ENCODE results near the gene GABPB1. TPM values are rescaled to one million over a fixed set of nuclear protein-coding genes. Genes with fewer than 3 reads are reported as not detected.
A peak's percentile ranks its signal among the peaks of the same experiment; 100 is the strongest.

Gene GABPB1
- total RNA-seq, 1 donor from 2014 or later = 29.2 TPM

- peak; percentile 5 for DNase-seq (ENCODE audit: low read depth)
Measured at GRCh38 chr15:50280271-50280670, 74.7 kb downstream of the GABPB1 start.

GRCh38 chr15:50278496-50278895, 76.5 kb downstream of the GABPB1 start:
- no peak for DNase-seq (ENCODE audit: low read depth)

- no peak for DNase-seq (ENCODE audit: low read depth)
Measured at GRCh38 chr15:50277370-50277769, 77.6 kb downstream of the GABPB1 start.

DNA sequence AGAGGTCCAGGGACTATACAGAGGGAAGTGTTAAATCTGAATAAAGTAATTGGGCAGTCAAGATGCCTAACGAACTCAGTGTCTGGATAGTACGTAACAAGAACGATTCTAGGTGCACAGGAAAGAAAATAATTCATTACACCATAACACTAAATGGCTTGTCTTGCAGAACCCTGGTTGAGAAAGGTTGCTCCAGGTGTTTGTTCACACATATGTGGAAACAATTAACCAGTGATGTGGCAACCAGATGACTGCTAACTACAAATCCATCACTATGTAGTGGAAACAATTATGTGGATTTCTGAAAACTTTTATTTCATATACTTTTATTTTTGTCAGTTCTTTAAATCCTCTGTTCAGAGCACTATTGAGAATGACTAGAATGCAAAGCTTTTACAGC, 79.1 kb downstream of the GABPB1 start:
- no peak for DNase-seq (ENCODE audit: low read depth)

- DNase-seq (ENCODE audit: low read depth) = no peak
Measured at GRCh38 chr15:50275091-50275490, 79.9 kb downstream of the GABPB1 start.

DNA sequence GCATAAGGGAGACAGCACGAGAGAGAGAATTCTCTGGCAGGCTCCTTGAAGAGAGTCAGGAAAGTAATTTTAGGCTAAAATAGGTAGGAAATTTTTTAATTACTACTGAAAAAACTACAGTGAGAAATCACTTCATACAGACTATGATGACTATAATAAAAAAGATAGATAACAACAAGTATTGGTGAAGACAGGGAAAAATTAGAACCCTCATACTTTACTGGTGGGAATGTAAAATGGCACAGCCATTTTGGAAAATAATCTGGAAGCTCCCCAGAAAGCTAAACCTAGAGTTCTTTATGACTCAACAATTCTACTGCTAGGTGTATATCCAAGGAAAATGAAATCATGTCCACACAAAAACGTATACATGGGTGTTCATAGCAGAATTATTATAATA, 87.4 kb downstream of the GABPB1 start:
- no peak for DNase-seq (ENCODE audit: low read depth)

DNA sequence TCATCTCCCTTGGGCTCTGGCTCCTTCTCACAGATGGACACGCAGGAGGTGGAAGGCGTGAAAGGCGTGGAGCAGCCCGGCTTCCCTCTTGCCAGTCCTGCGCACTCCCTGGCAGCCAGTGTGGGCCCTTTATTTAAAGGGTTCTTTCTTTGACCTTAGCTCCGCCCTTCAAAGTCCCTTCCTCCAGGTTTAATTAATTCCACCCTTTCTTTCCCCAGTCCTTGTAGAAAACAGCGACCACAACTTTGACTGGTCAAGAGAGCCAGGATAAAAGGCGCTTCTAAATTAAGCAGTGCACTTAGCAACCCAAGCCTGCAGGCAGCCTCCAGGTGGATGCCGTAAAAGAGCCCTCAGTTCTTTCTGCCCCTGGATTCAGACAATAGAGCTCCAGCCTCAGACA, 89.4 kb downstream of the GABPB1 start, which contains the start of gene HDC:
HDC (minus strand) TSS at position 107 of the 400 bp plus-strand sequence; CDS start at position 4, 103 bp downstream.
- DNase-seq (ENCODE audit: low read depth) = no peak

DNA sequence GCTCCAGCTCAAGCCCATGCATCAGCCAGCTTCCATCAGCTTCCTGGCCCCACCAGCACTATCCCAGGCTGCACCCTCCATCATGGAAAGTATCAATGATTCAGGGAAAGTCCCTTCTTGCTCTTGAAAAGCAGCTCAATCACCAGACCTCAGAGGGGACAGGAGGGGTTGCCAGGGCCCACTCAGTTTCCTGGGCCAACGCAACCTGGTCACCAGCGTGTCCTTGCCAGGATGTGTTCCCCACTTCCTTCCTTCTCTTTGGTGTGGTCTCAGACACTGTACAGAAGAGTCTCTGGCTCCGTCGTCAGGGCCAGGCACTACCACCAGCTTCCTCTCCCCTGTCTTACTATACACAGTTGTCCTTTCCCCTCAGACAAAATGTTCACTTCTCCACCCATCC, 92.5 kb downstream of the GABPB1 start:
- DNase-seq (ENCODE audit: low read depth) = no peak

DNA sequence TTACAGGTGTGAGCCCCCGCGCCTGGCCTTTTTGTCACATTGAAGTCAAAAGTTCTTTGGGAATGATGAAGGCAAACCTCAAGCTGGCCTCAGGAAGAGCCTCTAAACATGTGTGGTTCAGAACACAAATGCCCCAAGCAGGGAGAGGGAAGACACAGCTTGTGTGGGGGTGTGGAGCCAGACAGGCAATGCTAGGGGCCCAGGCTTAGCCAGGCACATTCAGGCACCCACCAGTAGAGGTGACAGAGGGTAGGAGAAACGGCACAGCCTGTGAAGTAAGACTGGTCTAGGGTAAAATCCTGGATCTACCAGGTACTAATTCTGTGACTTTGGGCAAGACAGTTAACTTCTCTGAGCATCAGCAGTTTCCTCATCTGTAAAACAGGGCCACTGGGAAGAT, 93.0 kb downstream of the GABPB1 start:
- no peak for DNase-seq (ENCODE audit: low read depth)

GRCh38 chr15:50260969-50261496, 94.0 kb downstream of the GABPB1 start:
- no peak for DNase-seq (ENCODE audit: low read depth)

DNA sequence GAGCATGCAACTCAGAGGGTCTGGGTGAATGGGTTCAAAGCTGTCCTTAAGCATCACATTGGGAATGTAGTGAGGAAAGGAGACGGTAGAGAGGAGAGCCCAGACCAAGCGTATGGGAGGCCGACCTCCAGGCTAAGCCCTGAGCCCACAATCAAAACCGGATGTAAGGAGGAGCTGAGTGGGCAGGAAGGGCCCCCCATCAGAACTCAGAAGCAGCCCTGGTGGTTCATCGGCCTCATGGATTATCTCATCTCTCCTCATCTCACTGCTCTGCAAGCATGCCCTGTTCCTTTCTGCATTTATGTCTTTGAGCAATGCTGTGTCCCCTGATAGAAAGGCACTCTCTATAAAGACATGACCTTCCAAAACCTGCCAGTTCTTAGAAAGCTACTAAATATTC, 95.7 kb downstream of the GABPB1 start:
- DNase-seq (ENCODE audit: low read depth) = no peak

- no peak for DNase-seq (ENCODE audit: low read depth)
Measured at GRCh38 chr15:50257924-50258323, 97.1 kb downstream of the GABPB1 start.

GRCh38 chr15:50257332-50257731, 97.7 kb downstream of the GABPB1 start:
- DNase-seq (ENCODE audit: low read depth) = no peak

DNA sequence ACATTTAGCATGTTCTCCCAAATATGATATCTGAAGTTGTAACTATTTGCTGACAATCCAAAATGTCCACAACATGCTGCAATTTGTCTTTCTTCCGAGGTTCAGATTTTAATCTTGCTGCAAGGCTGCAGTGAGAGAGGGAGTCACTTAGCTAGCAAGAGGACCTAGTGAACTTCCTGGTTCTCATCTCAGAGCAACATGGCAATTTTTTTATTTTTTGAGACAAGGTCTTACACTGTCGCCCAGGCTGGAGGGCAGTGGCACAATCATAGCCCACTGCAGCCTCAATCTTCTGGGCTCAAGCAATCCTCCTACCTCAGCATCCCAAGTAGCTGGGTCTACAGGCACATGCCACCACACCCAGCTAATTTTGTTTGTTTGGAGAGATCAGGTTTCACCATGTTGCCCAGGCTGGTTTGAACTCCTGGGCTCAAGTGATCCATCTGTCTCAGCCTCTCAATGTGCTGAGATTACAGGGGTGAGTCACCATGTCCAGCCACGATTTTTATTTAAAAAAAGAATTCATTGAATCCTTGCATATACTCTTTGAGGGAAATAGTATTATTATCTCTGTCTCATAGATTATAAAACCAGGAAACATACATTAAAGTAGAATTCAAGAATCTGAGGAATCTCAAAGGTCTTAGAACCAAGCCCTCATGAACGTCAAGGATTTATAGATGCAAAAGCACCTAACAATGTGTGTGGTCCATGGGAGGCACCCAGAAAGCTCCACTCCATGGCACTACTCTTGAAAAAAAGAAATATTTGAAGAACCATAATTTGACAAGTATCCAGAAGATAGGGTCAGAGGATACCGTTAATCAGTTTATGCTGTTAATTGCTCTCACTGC, 98.6 kb downstream of the GABPB1 start:
- peak; percentile 68 for DNase-seq (ENCODE audit: low read depth)

DNA sequence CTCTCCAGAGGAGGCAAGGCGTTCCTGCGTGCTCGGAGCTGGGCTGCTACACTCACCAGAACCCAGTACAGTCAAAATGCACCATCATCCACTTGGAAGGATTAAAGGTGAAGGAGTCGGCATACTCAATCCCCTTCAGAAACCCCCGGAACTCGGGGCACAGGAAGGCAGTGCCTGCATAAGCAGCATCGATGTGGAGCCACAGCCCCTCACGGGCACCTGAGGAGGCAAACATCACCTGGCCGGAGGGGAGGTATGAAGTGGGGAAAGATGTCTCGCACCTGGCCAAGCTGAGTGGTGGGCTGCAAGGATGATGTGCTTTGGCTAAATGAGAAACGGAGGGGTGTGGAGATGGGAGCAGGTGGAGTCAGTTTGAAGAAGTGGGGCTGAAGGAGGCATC, 102.4 kb downstream of the GABPB1 start:
- no peak for DNase-seq (ENCODE audit: low read depth)

GRCh38 chr15:50251638-50252182, 103.3 kb downstream of the GABPB1 start:
- DNase-seq (ENCODE audit: low read depth) = no peak

DNA sequence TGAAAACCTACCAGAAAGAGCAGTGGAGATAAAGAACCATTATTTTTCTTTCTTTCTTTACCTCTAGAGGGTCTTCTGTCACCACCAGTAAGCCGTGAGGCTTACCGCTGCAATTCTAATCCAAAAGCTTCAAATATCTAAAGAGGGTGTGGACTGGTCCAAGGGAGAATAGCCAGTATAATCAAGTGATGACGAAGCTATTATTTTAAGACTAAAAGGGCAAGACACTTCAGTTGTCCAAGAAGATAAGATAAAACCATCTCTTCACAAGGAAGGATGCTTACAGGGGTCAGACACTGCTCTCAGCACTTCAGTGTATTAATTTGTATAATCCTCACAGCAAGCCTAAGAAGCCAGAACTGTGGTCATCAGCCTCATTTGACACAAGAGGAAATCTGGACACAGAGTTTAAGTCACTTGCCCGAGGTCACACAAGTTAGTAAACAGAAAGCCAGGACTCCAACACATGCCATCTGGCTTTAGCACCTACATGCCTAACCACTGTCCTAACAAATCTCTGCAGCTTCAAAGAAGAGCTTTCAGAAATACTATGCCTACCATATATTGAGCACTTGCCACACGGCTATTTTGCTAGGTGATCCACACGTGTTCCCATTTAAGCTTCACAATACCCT, 104.1 kb downstream of the GABPB1 start:
- peak; percentile 38 for DNase-seq (ENCODE audit: low read depth)

DNA sequence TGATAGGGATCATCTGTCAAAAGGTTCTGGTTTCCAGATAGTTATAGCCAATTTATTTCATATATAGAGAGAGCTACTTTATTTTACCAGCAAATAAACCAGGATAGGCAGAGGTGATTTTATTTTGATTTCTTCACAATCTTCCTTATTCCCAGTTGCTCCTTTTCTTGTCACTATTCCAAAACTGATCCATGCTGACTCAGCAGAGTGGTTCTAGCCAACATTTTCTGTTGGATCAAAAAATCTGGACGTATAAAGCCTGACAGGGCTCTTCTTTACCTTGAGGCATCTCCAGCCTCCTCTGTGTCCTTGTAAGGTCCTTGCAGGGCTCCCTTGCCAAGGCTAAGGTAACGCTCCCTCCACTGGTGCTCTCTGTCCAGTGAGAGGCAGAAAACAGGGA, 105.3 kb downstream of the GABPB1 start:
- no peak for DNase-seq (ENCODE audit: low read depth)

GRCh38 chr15:50248994-50249582, 105.9 kb downstream of the GABPB1 start:
- DNase-seq (ENCODE audit: low read depth) = no peak

- DNase-seq (ENCODE audit: low read depth) = no peak
Measured at GRCh38 chr15:50247819-50248655, 107.0 kb downstream of the GABPB1 start.

- no peak for DNase-seq (ENCODE audit: low read depth)
Measured at GRCh38 chr15:50246631-50247030, 108.4 kb downstream of the GABPB1 start.
